ENCODE results near the gene KLHL12. TPM values are rescaled to one million over a fixed set of nuclear protein-coding genes. Genes with fewer than 3 reads are reported as not detected.
A peak's percentile ranks its signal among the peaks of the same experiment; 100 is the strongest.

The KLHL12 gene
- total RNA-seq, 1 donor from 2014 or later, result 25.3 TPM

DNA sequence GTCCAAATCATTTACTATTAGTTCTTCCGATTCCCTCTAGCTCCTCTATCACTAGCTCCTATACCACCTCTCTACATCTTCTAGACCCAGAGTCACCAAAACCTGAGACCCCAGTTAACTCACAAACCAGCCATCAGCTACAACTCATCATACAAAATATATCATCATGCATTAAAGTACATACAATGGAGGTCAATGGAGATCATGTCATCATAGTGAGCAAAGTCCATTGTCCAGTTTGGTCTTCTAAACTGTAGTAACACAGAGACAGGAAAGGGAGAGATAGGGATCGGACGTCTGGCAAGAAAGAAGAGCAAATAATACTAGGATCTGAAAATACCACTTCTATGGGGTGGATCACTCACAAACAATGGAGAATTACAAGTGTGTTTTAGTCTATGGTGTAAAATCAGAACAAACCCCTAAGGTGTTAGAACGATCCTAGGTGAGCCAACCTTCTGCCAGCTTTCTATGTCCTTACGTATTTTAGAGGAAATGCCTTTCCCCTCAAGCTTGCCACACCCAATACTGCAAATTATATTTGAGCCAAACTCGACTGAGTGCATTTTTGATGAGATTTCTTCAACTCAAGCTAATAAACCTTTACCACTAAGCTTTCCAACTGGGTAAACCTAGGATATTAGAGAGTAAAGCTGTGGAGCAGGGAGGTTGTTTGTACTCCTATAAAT, 27.2 kb upstream of the KLHL12 start:
- no peak overlapping the region for H3K4me3 ChIP-seq
- ATAC-seq, result peak in 1 of 2 donors; percentile 35

DNA sequence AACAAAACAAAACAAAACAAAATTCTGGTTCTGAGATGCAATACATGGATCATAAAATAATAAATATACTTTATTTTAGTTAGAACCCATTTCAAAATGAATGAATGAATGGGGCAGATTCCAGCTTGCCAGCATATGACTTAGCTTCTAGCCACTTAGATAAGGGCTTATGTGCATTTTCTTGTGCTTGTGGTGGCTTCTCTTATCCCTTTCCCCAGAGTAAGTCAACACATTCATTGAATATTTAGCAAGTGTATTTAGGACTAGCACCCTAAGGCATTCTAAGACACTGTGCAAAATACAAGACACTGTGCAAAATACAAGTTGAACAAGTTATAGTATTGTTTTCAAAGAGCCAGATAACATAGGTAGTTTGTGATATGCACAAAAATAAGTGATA, 26.4 kb upstream of the KLHL12 start:
- Histone ChIP-seq H3K27me3 (ENCODE audit: low read depth) (no peaks in the 10 kb centered on the region), H3K4me1 (peaks cover 61% of the 10 kb centered on the region), H3K4me3 (no peak overlapping the region), H3K36me3 (peaks cover 36% of the 10 kb centered on the region), H3K9me3 (no peaks in the 10 kb centered on the region), H3K27ac (peak overlapping the region; percentile 74)
- intact Hi-C loops (cut with DNase I), result no loop called here
- no peak for DNase-seq
- no peak for TF ChIP-seq CTCF (IDR thresholded peaks at IDR 0.05)
- no peak for ATAC-seq

More for the DNA sequence above, 27.2 kb upstream of the KLHL12 start:
- DNase-seq, result no peak
- H3K9me3 ChIP-seq, result no peaks in the 10 kb centered on the region
- H3K27ac ChIP-seq, result peak overlapping the region; percentile 74
- peaks cover 28% of the 10 kb centered on the region for H3K36me3 ChIP-seq
- no peak for TF ChIP-seq CTCF (IDR thresholded peaks at IDR 0.05)
- peaks cover 69% of the 10 kb centered on the region for H3K4me1 ChIP-seq
- H3K27me3 ChIP-seq (ENCODE audit: low read depth), result no peaks in the 10 kb centered on the region
- intact Hi-C loops (cut with DNase I), result no loop called here

DNA sequence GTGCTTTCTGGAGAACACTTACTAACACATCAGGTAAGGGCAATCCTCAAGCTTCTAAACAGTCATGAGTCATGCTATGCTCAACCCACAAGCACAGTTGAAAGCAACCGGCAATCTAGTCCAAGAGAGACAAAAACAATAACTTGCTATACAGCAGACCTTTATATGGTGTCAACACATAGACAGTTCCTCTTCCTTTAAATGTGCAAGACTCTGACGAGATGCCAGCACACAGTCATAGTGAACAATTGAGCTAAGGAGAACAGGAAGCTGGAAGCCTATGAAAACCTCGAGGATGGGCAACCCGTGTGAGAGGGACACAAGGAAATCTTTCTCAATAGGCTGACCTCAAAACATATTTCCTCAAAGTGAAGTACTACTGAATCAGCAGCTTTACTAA, 25.8 kb upstream of the KLHL12 start:
- Histone ChIP-seq H3K36me3 (peaks cover 42% of the 10 kb centered on the region), H3K27ac (peak overlapping the region; percentile 74), H3K9me3 (no peaks in the 10 kb centered on the region), H3K4me3 (no peak overlapping the region), H3K4me1 (peaks cover 61% of the 10 kb centered on the region), H3K27me3 (ENCODE audit: low read depth) (no peaks in the 10 kb centered on the region)
- intact Hi-C loops (cut with DNase I), result no loop called here
- TF ChIP-seq CTCF (IDR thresholded peaks at IDR 0.05), result no peak
- DNase-seq (peak; percentile 58), ATAC-seq (peak; percentile 68 to 86)

DNA sequence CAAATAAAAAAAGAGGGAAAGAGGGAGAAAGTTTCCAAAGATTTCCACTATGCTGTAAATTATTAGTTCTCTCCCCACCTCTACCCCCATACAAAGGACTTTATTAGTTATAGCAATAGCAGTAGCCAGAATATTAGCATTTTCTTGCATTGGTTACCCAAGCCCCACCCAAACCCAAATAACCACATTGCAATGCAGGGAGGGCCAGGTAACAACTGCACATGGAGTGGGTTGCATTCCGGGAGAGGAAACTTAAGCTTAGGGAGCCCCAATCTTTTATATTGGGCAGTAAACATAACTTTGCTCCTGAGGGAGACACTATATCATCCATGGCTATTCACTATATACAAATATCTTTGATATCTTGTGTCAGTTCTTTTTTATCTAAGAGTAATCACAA, 25.1 kb upstream of the KLHL12 start:
- no peak overlapping the region for H3K4me3 ChIP-seq
- H3K4me1 ChIP-seq, result peaks cover 57% of the 10 kb centered on the region
- peak; percentile 15 to 36 for ATAC-seq
- peaks cover 49% of the 10 kb centered on the region for H3K36me3 ChIP-seq
- DNase-seq, result no peak
- H3K9me3 ChIP-seq, result no peaks in the 10 kb centered on the region
- peak overlapping the region; percentile 74 for H3K27ac ChIP-seq
- intact Hi-C loops (cut with DNase I), result no loop called here
- H3K27me3 ChIP-seq (ENCODE audit: low read depth), result no peaks in the 10 kb centered on the region
- TF ChIP-seq CTCF (IDR thresholded peaks at IDR 0.05), result no peak

GRCh38 chr1:202951437-202951836, 24.4 kb upstream of the KLHL12 start:
- ATAC-seq, result no peak
- peak overlapping the region; percentile 37 for H3K27ac ChIP-seq
- H3K27me3 ChIP-seq (ENCODE audit: low read depth), result no peaks in the 10 kb centered on the region
- no peak for DNase-seq
- no peaks in the 10 kb centered on the region for H3K9me3 ChIP-seq
- H3K36me3 ChIP-seq, result peaks cover 56% of the 10 kb centered on the region
- H3K4me3 ChIP-seq, result no peak overlapping the region
- peaks cover 50% of the 10 kb centered on the region for H3K4me1 ChIP-seq
- intact Hi-C loops (cut with DNase I), result no loop called here
- no peak for TF ChIP-seq CTCF (IDR thresholded peaks at IDR 0.05)

Measured in lower lobe of right lung (tissue), 2 donors.